Activated naive CD4-positive, alpha-beta T cell treated with anti-CD3 and anti-CD28 coated beads, Interleukin-2, amount 10 ng/mL, durations not matched to agents 5 hours and 36 hours (primary cell): ENCODE measurements around the gene NDUFS1. TPM values are rescaled to one million over a fixed set of nuclear protein-coding genes. Genes with fewer than 3 reads are reported as not detected.

ENCODE experiments used
- total RNA-seq, 2 experiments: library from RNA; stranded (reverse); gene quantifications; one replicate each; pipeline ENCODE4 v1.2.3, GENCODE V29; 2021

Gene NDUFS1
- total RNA-seq: 10 to 100 TPM; 54.4 to 55.9 TPM

DNA sequence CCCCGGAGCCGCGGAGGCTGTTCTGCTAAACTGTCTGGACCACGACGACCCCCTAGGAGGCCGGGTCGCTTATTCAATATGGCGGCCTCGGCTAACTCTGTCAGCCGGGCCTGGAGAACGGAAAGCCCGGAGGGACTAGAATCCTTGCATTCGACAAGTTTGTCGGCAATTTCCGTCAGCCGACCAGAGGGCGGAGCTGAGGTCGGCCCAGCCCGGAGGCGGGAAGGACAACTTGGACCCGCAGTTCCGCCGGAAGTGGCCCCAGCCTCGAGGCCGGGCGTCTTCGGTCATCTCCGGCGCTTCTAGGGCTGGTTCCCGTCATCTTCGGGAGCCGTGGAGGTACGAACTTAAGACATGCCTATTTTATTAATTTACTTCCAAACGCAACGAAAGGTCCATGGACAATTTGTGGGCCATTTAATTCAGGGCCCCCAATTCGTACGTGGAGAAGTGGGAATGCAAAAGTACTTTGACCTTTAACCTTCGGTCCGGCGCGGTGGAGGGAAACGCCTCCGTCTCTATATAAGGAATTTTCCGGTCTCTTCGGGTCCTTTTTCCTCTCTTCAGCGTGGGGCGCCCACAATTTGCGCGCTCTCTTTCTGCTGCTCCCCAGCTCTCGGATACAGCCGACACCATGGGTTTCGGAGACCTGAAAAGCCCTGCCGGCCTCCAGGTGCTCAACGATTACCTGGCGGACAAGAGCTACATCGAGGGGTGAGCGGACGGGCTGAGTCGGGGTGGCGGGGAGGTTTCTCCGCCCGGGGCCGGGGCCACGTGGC is at the start of gene NDUFS1, which contains the start of gene EEF1B2:
Gene NDUFS1, minus strand, starts transcription at position 99 of the 779 bp plus-strand sequence. CDS start 5,766 bp downstream, outside the sequence.
Gene EEF1B2, plus strand, starts transcription at position 550 of the 779 bp plus-strand sequence. Its CDS starts 85 bp downstream, at position 635.

DNA sequence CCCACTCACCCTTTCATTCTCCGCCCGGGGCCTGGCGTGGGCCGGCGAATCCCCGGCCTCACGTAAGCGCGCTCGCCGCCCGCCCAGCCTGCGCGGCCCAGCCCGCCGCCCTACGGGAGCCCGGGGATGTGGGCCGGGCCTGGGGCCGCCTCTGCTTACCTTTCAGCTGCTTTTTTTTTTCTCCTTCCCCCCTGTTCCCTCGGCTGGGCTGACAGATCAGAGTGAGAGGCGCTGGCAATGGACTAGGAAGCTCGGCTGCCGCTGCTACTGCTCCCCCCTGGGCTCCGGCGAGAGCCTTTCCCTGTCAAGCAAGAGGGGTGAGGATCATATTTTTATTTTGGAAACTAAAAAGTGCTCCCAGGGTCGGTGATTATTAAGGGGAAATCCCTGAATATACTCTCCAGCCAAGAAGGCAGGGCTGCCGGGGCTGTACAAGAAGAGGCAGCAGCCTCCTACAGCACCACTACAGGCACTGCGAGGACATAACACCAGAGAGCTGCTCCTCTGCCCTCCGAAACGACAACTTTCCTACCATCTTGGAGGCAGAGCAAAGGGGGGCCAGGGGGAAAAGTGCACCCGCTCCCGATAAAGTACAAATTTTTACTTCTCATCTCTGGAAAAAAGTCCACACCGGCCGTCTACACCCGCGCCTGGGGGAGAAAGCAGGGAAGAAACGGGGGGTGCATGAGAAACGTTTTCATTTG is 73.3 kb downstream of the NDUFS1 start, which contains the start of gene INO80D:
Gene INO80D, minus strand, starts transcription at position 433 of the 704 bp plus-strand sequence. CDS start 23,158 bp downstream, outside the sequence.

Other genes starting within 250 kb of the NDUFS1 start
- 10 to 100 TPM; 24.4 to 26.3 TPM for gene INO80D, start 73.3 kb downstream of the NDUFS1 start, total RNA-seq
- 1,000 to 10,000 TPM in 1 of 2 experiments, 100 to 1,000 TPM in 1; 965 to 1,008 TPM for gene EEF1B2, start 451 bp upstream of the NDUFS1 start, total RNA-seq
- gene ZDBF2, start 115.2 kb upstream of the NDUFS1 start, total RNA-seq: 10 to 100 TPM; 13.6 to 14.3 TPM